NCI-H1105 (cell line): ENCODE results near the gene RETREG3.
A peak's percentile ranks its signal among the peaks of the same experiment; 100 is the strongest.
"Not testable (repeated sequence)": the region's sequence is repeated elsewhere in the genome, so short reads cannot be mapped to it uniquely, and the experiment has no call there.

Experiments used
- DNase-seq: peaks from one replicate; lab custom pipeline; 2025; lab: John Stamatoyannopoulos, UW

The RETREG3 gene

GRCh38 chr17:42552736-42553135 lies 56.4 kb downstream of the RETREG3 start, which contains the start of gene HSD17B1:
TSS of gene HSD17B1 (plus strand) at chr17:42552923. CDS start at chr17:42552934, 11 bp downstream.
- DNase-seq, result not testable (repeated sequence)

- DNase-seq, result no peak
Observed at GRCh38 chr17:42548993-42549755, 60.0 kb downstream of the RETREG3 start.

- DNase-seq, result peak; percentile 82
Observed at GRCh38 chr17:42548070-42548837, 60.9 kb downstream of the RETREG3 start.

- no peak for DNase-seq
Observed at GRCh38 chr17:42547698-42548069, 61.5 kb downstream of the RETREG3 start.

- DNase-seq, result no peak
Observed at GRCh38 chr17:42547001-42547461, 62.1 kb downstream of the RETREG3 start.

GRCh38 chr17:42545755-42546505 lies 63.2 kb downstream of the RETREG3 start:
- DNase-seq, result not testable (repeated sequence)

- no peak for DNase-seq
Observed at GRCh38 chr17:42544874-42545283, 64.3 kb downstream of the RETREG3 start.

GRCh38 chr17:42543190-42544079 lies 65.7 kb downstream of the RETREG3 start:
- no peak for DNase-seq

- DNase-seq, result no peak
Observed at GRCh38 chr17:42541041-42541833, 67.9 kb downstream of the RETREG3 start.

- not testable (repeated sequence) for DNase-seq
Observed at GRCh38 chr17:42540558-42540957, 68.6 kb downstream of the RETREG3 start.

GRCh38 chr17:42538482-42538881 lies 70.7 kb downstream of the RETREG3 start:
- DNase-seq, result no peak

- no peak for DNase-seq
Observed at GRCh38 chr17:42537826-42538451, 71.2 kb downstream of the RETREG3 start.

GRCh38 chr17:42537156-42537805 lies 71.9 kb downstream of the RETREG3 start:
- DNase-seq, result no peak

GRCh38 chr17:42536372-42537155 lies 72.6 kb downstream of the RETREG3 start:
- peak; percentile 63 for DNase-seq

- DNase-seq, result peak; percentile 91
Observed at GRCh38 chr17:42536048-42536371, 73.2 kb downstream of the RETREG3 start, which contains the start of gene NAGLU. TSS of gene NAGLU (plus strand) at chr17:42536241. CDS start at chr17:42536273, 32 bp downstream.

GRCh38 chr17:42535155-42536047 lies 73.8 kb downstream of the RETREG3 start:
- DNase-seq, result no peak
